ENCODE data around the gene ZSWIM9.
"Not testable (repeated sequence)": the region's sequence is repeated elsewhere in the genome, so short reads cannot be mapped to it uniquely, and the experiment has no call there.

ZSWIM9 gene

DNA sequence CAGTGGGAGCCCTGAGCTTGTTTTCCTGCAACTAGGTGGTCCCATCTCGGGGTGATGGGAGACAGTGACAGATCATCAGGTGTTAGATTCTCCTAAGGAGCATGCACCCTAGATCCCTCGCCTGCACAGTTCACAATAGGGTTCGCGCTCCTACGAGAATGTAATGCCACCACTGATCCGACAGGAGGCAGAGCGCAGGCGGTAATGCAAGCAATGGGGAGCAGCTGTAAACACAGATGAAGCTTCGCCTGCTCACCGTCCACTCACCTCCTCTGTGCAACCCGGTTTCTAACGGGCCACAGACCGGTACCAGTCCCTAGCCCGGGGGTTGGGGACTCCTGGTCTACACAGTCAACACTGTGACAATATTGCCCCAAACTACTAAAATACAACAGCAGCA lies 46.5 kb downstream of the ZSWIM9 start:
- Histone ChIP-seq H3K4me3 (no peak overlapping the region), H3K9me3 (no peaks in the 10 kb centered on the region), H3K4me1 (no peaks in the 10 kb centered on the region), H3K36me3 (peaks cover 0 to 26% (median 10%) of the 10 kb centered on the region in 3 donors), H3K27ac (no peak overlapping the region), H3K27me3 (no peaks in the 10 kb centered on the region)
- no peak for DNase-seq
- intact Hi-C loops (cut with DNase I; ENCODE audit: low total_unique reads), result no loop called here
- TF ChIP-seq, protein P1, sequence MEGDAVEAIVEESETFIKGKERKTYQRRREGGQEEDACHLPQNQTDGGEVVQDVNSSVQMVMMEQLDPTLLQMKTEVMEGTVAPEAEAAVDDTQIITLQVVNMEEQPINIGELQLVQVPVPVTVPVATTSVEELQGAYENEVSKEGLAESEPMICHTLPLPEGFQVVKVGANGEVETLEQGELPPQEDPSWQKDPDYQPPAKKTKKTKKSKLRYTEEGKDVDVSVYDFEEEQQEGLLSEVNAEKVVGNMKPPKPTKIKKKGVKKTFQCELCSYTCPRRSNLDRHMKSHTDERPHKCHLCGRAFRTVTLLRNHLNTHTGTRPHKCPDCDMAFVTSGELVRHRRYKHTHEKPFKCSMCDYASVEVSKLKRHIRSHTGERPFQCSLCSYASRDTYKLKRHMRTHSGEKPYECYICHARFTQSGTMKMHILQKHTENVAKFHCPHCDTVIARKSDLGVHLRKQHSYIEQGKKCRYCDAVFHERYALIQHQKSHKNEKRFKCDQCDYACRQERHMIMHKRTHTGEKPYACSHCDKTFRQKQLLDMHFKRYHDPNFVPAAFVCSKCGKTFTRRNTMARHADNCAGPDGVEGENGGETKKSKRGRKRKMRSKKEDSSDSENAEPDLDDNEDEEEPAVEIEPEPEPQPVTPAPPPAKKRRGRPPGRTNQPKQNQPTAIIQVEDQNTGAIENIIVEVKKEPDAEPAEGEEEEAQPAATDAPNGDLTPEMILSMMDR (IDR thresholded peaks at IDR 0.05), result no peak

- Histone ChIP-seq H3K36me3 (peaks cover 0 to 22% (median 7%) of the 10 kb centered on the region in 3 donors), H3K9me3 (no peaks in the 10 kb centered on the region), H3K27ac (no peak overlapping the region), H3K4me3 (no peak overlapping the region), H3K4me1 (no peaks in the 10 kb centered on the region), H3K27me3 (no peaks in the 10 kb centered on the region)
- no peak for DNase-seq
- intact Hi-C loops (cut with DNase I; ENCODE audit: low total_unique reads), result no loop called here
- TF ChIP-seq, protein P1 (IDR thresholded peaks at IDR 0.05), result no peak
Observed at GRCh38 chr19:48218997-48219396, 48.5 kb downstream of the ZSWIM9 start.

- peaks cover 0 to 13% (median 7%) of the 10 kb centered on the region in 3 donors for H3K36me3 ChIP-seq
- H3K9me3 ChIP-seq; H3K27ac ChIP-seq; H3K27me3 ChIP-seq; intact Hi-C loops (cut with DNase I; ENCODE audit: low total_unique reads); H3K4me1 ChIP-seq; DNase-seq; H3K4me3 ChIP-seq: not testable (repeated sequence)
Observed at GRCh38 chr19:48220784-48221183, 50.3 kb downstream of the ZSWIM9 start.

DNA sequence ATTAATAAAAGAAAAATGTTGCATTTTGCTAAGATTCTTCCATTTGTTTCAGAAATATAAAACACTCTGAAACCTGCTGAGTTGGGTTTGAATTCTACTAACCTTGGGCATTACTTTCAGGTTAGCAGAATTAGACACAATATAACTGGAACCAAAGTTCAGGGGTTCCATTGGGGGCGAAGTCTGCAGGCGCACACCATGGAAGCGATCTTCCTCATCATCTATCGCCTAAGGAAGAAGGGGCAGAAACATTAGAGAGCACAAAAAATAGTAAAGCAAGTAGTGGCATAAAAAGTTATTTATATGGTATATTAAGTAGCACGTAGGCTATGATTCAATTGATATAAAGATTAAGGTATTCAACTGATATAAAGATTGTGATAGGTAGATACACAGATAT lies 51.1 kb downstream of the ZSWIM9 start:
- no peaks in the 10 kb centered on the region for H3K27me3 ChIP-seq
- intact Hi-C loops (cut with DNase I; ENCODE audit: low total_unique reads), result no loop called here
- no peaks in the 10 kb centered on the region for H3K9me3 ChIP-seq
- H3K27ac ChIP-seq, result no peak overlapping the region
- TF ChIP-seq, protein P1 (IDR thresholded peaks at IDR 0.05), result no peak
- DNase-seq, result no peak
- no peak overlapping the region for H3K4me3 ChIP-seq
- H3K36me3 ChIP-seq, result peaks cover 0 to 7% (median 7%) of the 10 kb centered on the region in 3 donors
- no peaks in the 10 kb centered on the region for H3K4me1 ChIP-seq

- H3K9me3 ChIP-seq, result no peaks in the 10 kb centered on the region
- intact Hi-C loops (cut with DNase I; ENCODE audit: low total_unique reads), result no loop called here
- no peak overlapping the region for H3K4me3 ChIP-seq
- no peak for DNase-seq
- peaks cover 33 to 75% (median 62%) of the 10 kb centered on the region in 3 donors for H3K36me3 ChIP-seq
- no peak overlapping the region for H3K27ac ChIP-seq
- TF ChIP-seq, protein P1 (IDR thresholded peaks at IDR 0.05), result no peak
- H3K4me1 ChIP-seq, result no peaks in the 10 kb centered on the region
- H3K27me3 ChIP-seq, result no peaks in the 10 kb centered on the region
Observed at GRCh38 chr19:48230555-48231129, 60.2 kb downstream of the ZSWIM9 start.

DNA sequence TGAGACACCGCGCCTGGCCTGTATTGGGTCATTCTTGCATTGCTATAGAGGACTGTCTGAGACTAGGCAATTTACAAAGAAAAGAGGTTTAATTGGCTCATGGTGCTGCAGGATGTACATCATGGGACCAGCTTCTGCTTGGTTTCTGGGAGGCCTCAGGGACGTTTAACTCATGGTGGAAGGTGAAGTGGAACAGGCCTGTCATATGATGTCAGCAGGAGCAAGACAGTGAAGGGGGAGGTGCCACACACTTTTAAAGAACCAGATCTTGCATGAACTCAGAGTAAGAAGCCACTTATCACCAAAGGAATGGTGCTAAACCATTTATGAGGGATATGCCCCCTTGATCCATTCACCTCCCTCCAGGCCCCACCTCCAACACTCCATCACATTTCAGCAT lies 66.6 kb downstream of the ZSWIM9 start:
- H3K4me3 ChIP-seq, result no peak overlapping the region
- H3K27ac ChIP-seq, result no peak overlapping the region
- no peaks in the 10 kb centered on the region for H3K27me3 ChIP-seq
- TF ChIP-seq, protein P1 (IDR thresholded peaks at IDR 0.05), result no peak
- intact Hi-C loops (cut with DNase I; ENCODE audit: low total_unique reads), result no loop called here
- no peak for DNase-seq
- peaks cover 39 to 65% (median 46%) of the 10 kb centered on the region in 3 donors for H3K36me3 ChIP-seq
- H3K9me3 ChIP-seq, result no peaks in the 10 kb centered on the region
- no peaks in the 10 kb centered on the region for H3K4me1 ChIP-seq

Data from tibial artery (tissue), 4 donors.